K562 (cell line): ENCODE measurements around the gene MELK. TPM values are rescaled to one million over a fixed set of nuclear protein-coding genes. Genes with fewer than 3 reads are reported as not detected.

Experiments used
- ATAC-seq: fragments of 200-7000 bp; cut with Tn5 transposase; 3 replicates; pipeline ENCODE4 v1.9.1; 2020; ENCODE audit warnings: moderate library complexity
- BruUV-seq: library from RNA; stranded (reverse); fragments of 400-500 nt; replicated peaks from 2 replicates; lab custom pipeline; 2021; lab: Mats Ljungman, UMichigan
- CTCF ChIA-PET: fragments of 300-600 bp; formaldehyde crosslinking; extraction: SDS; loops from one replicate; lab custom pipeline; 2021; ENCODE audit warnings: low intra/inter-chr PET ratio; lab: Yijun Ruan, JAX
- POLR2A ChIA-PET: fragments of 300-600, 350-650 bp; sonication (Branson Sonifier 250); formaldehyde crosslinking; extraction: SDS; loops from one replicate; lab custom pipeline; 2021; ENCODE audit warnings: antibody characterized with exemption, inconsistent platforms; lab: Yijun Ruan, JAX
- DNase-seq, 4 experiments: peaks; one replicate each; pipeline versions ENCODE4 v3.0.0 to v3.0.0-alpha.2; 2011 to 2018; ENCODE audit warnings: low spot score in 3 of 4, mixed read lengths in 3 of 4; ENCODE audit errors: extremely low read depth in 1 of 4
- FAIRE-seq: peaks from 2 replicates; lab custom pipeline; 2011; peaks lifted over from hg19 to GRCh38; lab: Jason Lieb, UNC
- H2AFZ ChIP-seq: 2 replicates; pipeline ENCODE4 v1.6.0; 2011; ENCODE audit warnings: low read depth, low read length, control low read depth, inconsistent platforms
- H3K27ac ChIP-seq: fragments of 200-600 bp; 3 replicates; pipeline ENCODE4 v1.8.0; 2011; ENCODE audit warnings: low read depth, mild to moderate bottlenecking, control low read depth, inconsistent platforms, low read length, moderate library complexity, mixed read lengths; ENCODE audit errors: extremely low read depth
- H3K27me3 ChIP-seq, 2 experiments: fragments of 300-600 bp in 1 of 2; 2 replicates in 1 of 2; 3 replicates in 1 of 2; pipeline versions ENCODE4 v1.6.0 to v1.8.0; 2011; ENCODE audit warnings: inconsistent platforms in 2 of 2, low read length in 2 of 2, mild to moderate bottlenecking in 1 of 2, mixed read lengths in 1 of 2, moderate library complexity in 1 of 2; ENCODE audit not compliant: control insufficient read depth in 2 of 2, insufficient read depth in 2 of 2
- H3K36me3 ChIP-seq: fragments of 300-600 bp; 3 replicates; pipeline ENCODE4 v1.8.0; 2011; ENCODE audit warnings: mild to moderate bottlenecking, low read length, inconsistent platforms; ENCODE audit not compliant: control insufficient read depth, insufficient read depth
- H3K4me1 ChIP-seq, 2 experiments: fragments of 200-600 bp in 1 of 2; replicated peaks in 1 of 2; 2 replicates in 1 of 2; 3 replicates in 1 of 2; pipeline versions ENCODE4 v1.5.1 to v1.8.0; 2011; ENCODE audit warnings: inconsistent platforms in 2 of 2, low read length in 2 of 2, mild to moderate bottlenecking in 1 of 2, mixed read lengths in 1 of 2, moderate library complexity in 1 of 2; ENCODE audit not compliant: control insufficient read depth in 2 of 2, insufficient read depth in 2 of 2
- H3K4me2 ChIP-seq: 2 replicates; pipeline ENCODE4 v1.6.1; 2011; ENCODE audit warnings: low read length, control low read depth, inconsistent platforms, mixed read lengths; ENCODE audit not compliant: insufficient read depth
- H3K4me3 ChIP-seq: fragments of 200-600 bp; sonication (generic), shearing (Covaris generic); 2 replicates; pipeline ENCODE4 v1.5.1; 2016; ENCODE audit warnings: control low read depth, inconsistent platforms
- H3K79me2 ChIP-seq: fragments of 200-600 bp; 3 replicates; pipeline ENCODE4 v1.8.0; 2011; ENCODE audit warnings: low read length, inconsistent platforms; ENCODE audit not compliant: control insufficient read depth, insufficient read depth
- H3K9ac ChIP-seq, 2 experiments: 2 replicates each; pipeline versions ENCODE4 v1.6.0 to v1.6.1; 2011; ENCODE audit warnings: low read depth in 2 of 2, low read length in 2 of 2, control low read depth in 1 of 2, inconsistent platforms in 1 of 2, mild to moderate bottlenecking in 1 of 2, mixed read lengths in 1 of 2; ENCODE audit not compliant: insufficient read depth in 1 of 2
- H3K9me1 ChIP-seq: one replicate; pipeline ENCODE4 v1.6.0; 2011; ENCODE audit warnings: inconsistent platforms, mild to moderate bottlenecking, low read length, moderate library complexity; ENCODE audit not compliant: control insufficient read depth, insufficient read depth
- H3K9me3 ChIP-seq: replicated peaks from 2 replicates; pipeline ENCODE4 v1.5.1; 2011; ENCODE audit warnings: low read depth, low read length, inconsistent platforms; ENCODE audit not compliant: control insufficient read depth, insufficient read depth
- H4K20me1 ChIP-seq: replicated peaks from 2 replicates; pipeline ENCODE4 v1.6.1; 2011; ENCODE audit warnings: low read length, inconsistent platforms, mixed read lengths; ENCODE audit not compliant: control insufficient read depth, insufficient read depth
- BRF1 ChIP-seq: IDR thresholded peaks from 3 replicates; pipeline ENCODE4 v1.6.1; 2011; ENCODE audit warnings: borderline replicate concordance, mild to moderate bottlenecking; ENCODE audit not compliant: insufficient read length; ENCODE audit errors: extremely low read depth
- CEBPB ChIP-seq: fragments of 450-650 bp; IDR thresholded peaks from 2 replicates; pipeline ENCODE4 v1.6.1; 2016; ENCODE audit warnings: missing genetic modification characterization, missing compliant biosample characterization
- CEBPG ChIP-seq, 3 experiments: fragments of 200-800 bp in 1 of 3; sonication (Bioruptor generic) in 1 of 3; sonication (generic) in 1 of 3; formaldehyde crosslinking in 1 of 3; IDR thresholded peaks in 2 of 3; conservative IDR thresholded peaks in 1 of 3; 2 replicates each; pipeline versions ENCODE4 v1.6.1 to v1.8.0; 2016 to 2022; ENCODE audit warnings: missing compliant biosample characterization in 2 of 3, missing genetic modification characterization in 2 of 3, mild to moderate bottlenecking in 1 of 3, missing genetic modification reagents in 1 of 3
- EZH2 ChIP-seq: IDR thresholded peaks from 2 replicates; pipeline ENCODE4 v1.6.1; 2012; ENCODE audit warnings: low read depth, mild to moderate bottlenecking, inconsistent platforms, low read length, borderline replicate concordance
- FOXA3 ChIP-seq, 2 experiments: fragments of 450-650 bp in 1 of 2; sonication (generic) in 1 of 2; formaldehyde crosslinking; IDR thresholded peaks in 1 of 2; conservative IDR thresholded peaks in 1 of 2; 2 replicates each; pipeline versions ENCODE4 v1.4.0 to v1.8.0; 2020 to 2022; ENCODE audit warnings: mild to moderate bottlenecking in 2 of 2, missing genetic modification reagents in 1 of 2
- MAFG ChIP-seq: fragments of 450-650 bp; conservative IDR thresholded peaks from 2 replicates; pipeline ENCODE4 v1.6.1; 2016; ENCODE audit warnings: missing genetic modification characterization, missing compliant biosample characterization
- OTX1 ChIP-seq: fragments of 450-650 bp; formaldehyde crosslinking; IDR thresholded peaks from 2 replicates; pipeline ENCODE4 v1.4.0; 2022; ENCODE audit warnings: mild to moderate bottlenecking
- POLR2H ChIP-seq: IDR thresholded peaks from 2 replicates; pipeline ENCODE4 v1.6.1; 2016; ENCODE audit warnings: missing genetic modification characterization, low read depth, mild to moderate bottlenecking, control low read depth, missing compliant biosample characterization, moderate library complexity
- RHOXF2B ChIP-seq: fragments of 250-450 bp; sonication (Bioruptor Pico); conservative IDR thresholded peaks from 2 replicates; pipeline ENCODE4 v1.5.1; 2021
- SETDB1 ChIP-seq: IDR thresholded peaks from one replicate; pipeline ENCODE4 v1.6.1; 2012; ENCODE audit warnings: low read length, control low read depth, inconsistent platforms
- TBL1XR1 ChIP-seq, 2 experiments: IDR thresholded peaks; 2 replicates each; pipeline ENCODE4 v1.6.1; 2012; ENCODE audit warnings: improper control_type of control experiment in 2 of 2, low read length in 2 of 2, mild to moderate bottlenecking in 1 of 2
- ZBTB17 ChIP-seq: fragments of 450-650 bp; formaldehyde crosslinking; IDR thresholded peaks from 2 replicates; pipeline ENCODE4 v1.4.0; 2020; ENCODE audit warnings: mild to moderate bottlenecking
- ZNF124 ChIP-seq: sonication (generic); formaldehyde crosslinking; IDR thresholded peaks from 2 replicates; pipeline ENCODE4 v1.8.1; 2022; ENCODE audit warnings: missing genetic modification reagents
- WGBS: fragments of 100-300 bp; shearing (Covaris generic); methylation state at CpG from one replicate; pipeline ENCODE4 v1.1.6; 2016; ENCODE audit warnings: low coverage, mixed read lengths; ENCODE audit not compliant: insufficient coverage; ENCODE audit errors: missing lambda C conversion rate; 5-methylcytosine and 5-hydroxymethylcytosine counted together
- in situ Hi-C: fragments of 300-500 bp; cut with MboI; formaldehyde crosslinking; loops from 4 replicates; pipeline ENCODE4 v1.15.0; 2018; ENCODE audit warnings: inconsistent platforms, mixed read lengths
- intact Hi-C: fragments of 100-400 bp; cut with micrococcal nuclease; formaldehyde crosslinking; loops from 2 replicates; pipeline ENCODE4 v1.14.2; 2022
- polyA plus RNA-seq, 8 experiments: library from polyadenylated mRNA; depleted of rRNA in 4 of 8; stranded (reverse) in 5 of 8; unstranded in 3 of 8; fragments of >200 nt; fragmentation: Nextera tagmentation in 2 of 8; fragmentation: Illumina TruSeq in 1 of 8; extraction: Ambion mirVana in 2 of 8; extraction: Trizol in 1 of 8; gene quantifications; 2 replicates each; pipeline versions ENCODE4 v1.2.1 to v1.2.3, GENCODE V29; 2011 to 2014; ENCODE audit warnings: inconsistent platforms in 1 of 8, missing spikeins in 1 of 8
- total RNA-seq, 7 experiments: library from RNA; depleted of rRNA in 6 of 7; stranded (reverse); fragments of >200 nt in 6 of 7; fragmentation: Illumina TruSeq in 2 of 7; extraction: Trizol in 2 of 7; gene quantifications; 2 replicates each; pipeline versions ENCODE4 v1.2.1 to v1.2.3, GENCODE V29; 2011 to 2021; ENCODE audit warnings: low replicate concordance in 1 of 7
- TF ChIP-seq, protein P1 (sequence below): fragments of 250-450 bp; sonication (Bioruptor Pico); IDR thresholded peaks from 2 replicates; pipeline ENCODE4 v1.4.0; 2020
- TF ChIP-seq, protein P2 (sequence below): fragments of 450-650 bp; IDR thresholded peaks from 2 replicates; pipeline ENCODE4 v1.7.1; 2018; ENCODE audit warnings: mild to moderate bottlenecking, low read depth; ENCODE audit not compliant: partially characterized antibody
- TF ChIP-seq, protein P3 (sequence below): IDR thresholded peaks from 3 replicates; pipeline ENCODE4 v1.6.1; 2011; ENCODE audit warnings: borderline replicate concordance, mild to moderate bottlenecking; ENCODE audit not compliant: insufficient read length, insufficient read depth

The MELK gene
- total and polyA plus RNA-seq, 9 of the 15 experiments (the other 6 are each of a cell fraction or from before 2014, with no cell fraction given) = 33.3 to 57.3 (median 43.8) TPM

DNA sequence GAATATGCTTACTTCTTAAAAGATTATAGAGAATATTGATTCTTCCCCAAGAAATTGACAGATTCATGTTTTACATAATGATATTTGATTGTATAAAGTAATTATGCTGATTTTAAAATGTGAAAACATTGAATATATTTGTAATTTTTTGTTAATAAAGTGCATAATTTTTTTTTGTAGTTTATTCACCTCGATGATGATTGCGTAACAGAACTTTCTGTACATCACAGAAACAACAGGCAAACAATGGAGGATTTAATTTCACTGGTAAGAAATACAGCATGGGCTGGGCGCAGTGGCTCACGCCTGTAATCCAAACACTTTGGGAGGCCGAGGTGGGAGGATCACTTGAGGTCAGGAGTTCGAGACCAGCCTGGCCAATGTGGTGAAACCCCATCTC is 70.1 kb downstream of the MELK start:
- DNase-seq (no peak), FAIRE-seq (no peak), ATAC-seq (no peak)
- Histone ChIP-seq H3K36me3 (peaks cover 56% of the 10 kb centered on the region; the same call in 2 of the 3 replicates), H3K27ac (no peak overlapping the region), H3K9ac (no peak overlapping the region), H2AFZ (no peak overlapping the region), H3K9me3 (no peaks in the 10 kb centered on the region), H3K79me2 (no peaks in the 10 kb centered on the region), H3K4me2 (no peak overlapping the region), H3K4me3 (no peak overlapping the region), H3K27me3 (no peaks in the 10 kb centered on the region), H3K4me1 (no peaks in the 10 kb centered on the region), H3K9me1 (no peaks in the 10 kb centered on the region), H4K20me1 (no peaks in the 10 kb centered on the region)
- WGBS = 100% methylated on average over 4 of the region's 6 CpGs
- intact Hi-C loops (no loop called here), in situ Hi-C loops (no loop called here)
- CTCF ChIA-PET = no interaction called here
- POLR2A ChIA-PET = no interaction called here
- no peak for TF ChIP-seq TBL1XR1 (IDR thresholded peaks at IDR 0.05; ENCODE audit: low read length in 2 of 2)
- TF ChIP-seq FOXA3 (CRISPR knock-in tag; conservative IDR thresholded peaks at IDR 0.05 in 1 of 2, IDR thresholded peaks at IDR 0.05 in 1 of 2) = no peak
- TF ChIP-seq SETDB1 = no peak
- TF ChIP-seq MAFG (tag) = no peak
- TF ChIP-seq CEBPB (tag) = peak; percentile 81
- no peak for TF ChIP-seq RHOXF2B (CRISPR knock-in tag)
- TF ChIP-seq BRF1 = no peak
- TF ChIP-seq, protein P1, sequence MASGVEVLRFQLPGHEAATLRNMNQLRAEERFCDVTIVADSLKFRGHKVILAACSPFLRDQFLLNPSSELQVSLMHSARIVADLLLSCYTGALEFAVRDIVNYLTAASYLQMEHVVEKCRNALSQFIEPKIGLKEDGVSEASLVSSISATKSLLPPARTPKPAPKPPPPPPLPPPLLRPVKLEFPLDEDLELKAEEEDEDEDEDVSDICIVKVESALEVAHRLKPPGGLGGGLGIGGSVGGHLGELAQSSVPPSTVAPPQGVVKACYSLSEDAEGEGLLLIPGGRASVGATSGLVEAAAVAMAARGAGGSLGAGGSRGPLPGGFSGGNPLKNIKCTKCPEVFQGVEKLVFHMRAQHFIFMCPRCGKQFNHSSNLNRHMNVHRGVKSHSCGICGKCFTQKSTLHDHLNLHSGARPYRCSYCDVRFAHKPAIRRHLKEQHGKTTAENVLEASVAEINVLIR (CRISPR knock-in tag) = no peak
- no peak for TF ChIP-seq CEBPG (CRISPR knock-in tag; IDR thresholded peaks at IDR 0.05)
- peak in 1 of 2 experiments; percentile 92; a peak in 2 of 4 replicates for TF ChIP-seq CEBPG (tag; conservative IDR thresholded peaks at IDR 0.05 in 1 of 2, IDR thresholded peaks at IDR 0.05 in 1 of 2)
- TF ChIP-seq, protein P2, sequence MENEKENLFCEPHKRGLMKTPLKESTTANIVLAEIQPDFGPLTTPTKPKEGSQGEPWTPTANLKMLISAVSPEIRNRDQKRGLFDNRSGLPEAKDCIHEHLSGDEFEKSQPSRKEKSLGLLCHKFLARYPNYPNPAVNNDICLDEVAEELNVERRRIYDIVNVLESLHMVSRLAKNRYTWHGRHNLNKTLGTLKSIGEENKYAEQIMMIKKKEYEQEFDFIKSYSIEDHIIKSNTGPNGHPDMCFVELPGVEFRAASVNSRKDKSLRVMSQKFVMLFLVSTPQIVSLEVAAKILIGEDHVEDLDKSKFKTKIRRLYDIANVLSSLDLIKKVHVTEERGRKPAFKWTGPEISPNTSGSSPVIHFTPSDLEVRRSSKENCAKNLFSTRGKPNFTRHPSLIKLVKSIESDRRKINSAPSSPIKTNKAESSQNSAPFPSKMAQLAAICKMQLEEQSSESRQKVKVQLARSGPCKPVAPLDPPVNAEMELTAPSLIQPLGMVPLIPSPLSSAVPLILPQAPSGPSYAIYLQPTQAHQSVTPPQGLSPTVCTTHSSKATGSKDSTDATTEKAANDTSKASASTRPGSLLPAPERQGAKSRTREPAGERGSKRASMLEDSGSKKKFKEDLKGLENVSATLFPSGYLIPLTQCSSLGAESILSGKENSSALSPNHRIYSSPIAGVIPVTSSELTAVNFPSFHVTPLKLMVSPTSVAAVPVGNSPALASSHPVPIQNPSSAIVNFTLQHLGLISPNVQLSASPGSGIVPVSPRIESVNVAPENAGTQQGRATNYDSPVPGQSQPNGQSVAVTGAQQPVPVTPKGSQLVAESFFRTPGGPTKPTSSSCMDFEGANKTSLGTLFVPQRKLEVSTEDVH = no peak
- no peak for TF ChIP-seq ZNF124
- TF ChIP-seq ZBTB17 (CRISPR knock-in tag) = no peak
- no peak for TF ChIP-seq EZH2
- TF ChIP-seq, protein P3, sequence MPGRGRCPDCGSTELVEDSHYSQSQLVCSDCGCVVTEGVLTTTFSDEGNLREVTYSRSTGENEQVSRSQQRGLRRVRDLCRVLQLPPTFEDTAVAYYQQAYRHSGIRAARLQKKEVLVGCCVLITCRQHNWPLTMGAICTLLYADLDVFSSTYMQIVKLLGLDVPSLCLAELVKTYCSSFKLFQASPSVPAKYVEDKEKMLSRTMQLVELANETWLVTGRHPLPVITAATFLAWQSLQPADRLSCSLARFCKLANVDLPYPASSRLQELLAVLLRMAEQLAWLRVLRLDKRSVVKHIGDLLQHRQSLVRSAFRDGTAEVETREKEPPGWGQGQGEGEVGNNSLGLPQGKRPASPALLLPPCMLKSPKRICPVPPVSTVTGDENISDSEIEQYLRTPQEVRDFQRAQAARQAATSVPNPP = no peak
- TF ChIP-seq OTX1 (CRISPR knock-in tag) = no peak
- no peak for TF ChIP-seq POLR2H
- TF ChIP-seq, all 486 proteins: peak for 2
- BruUV-seq = no TSS peak
